Panc1 (cell line): ENCODE results near the gene PLPP1. TPM values are rescaled to one million over a fixed set of nuclear protein-coding genes. Genes with fewer than 3 reads are reported as not detected.

ENCODE experiments used
- ATAC-seq: fragments of 200-7000 bp; cut with Tn5 transposase; 2 replicates; pipeline ENCODE4 v1.9.1; 2020; ENCODE audit warnings: mild to moderate bottlenecking, moderate library complexity
- BruUV-seq: library from RNA; stranded (reverse); fragments of 400-500 nt; replicated peaks from 2 replicates; lab custom pipeline; 2021; lab: Mats Ljungman, UMichigan
- CTCF ChIA-PET: fragments of 300-600 bp; sonication (Branson Sonifier 250); formaldehyde crosslinking; loops from one replicate; lab custom pipeline; 2022; ENCODE audit warnings: antibody characterized with exemption; lab: Charles Lee
- POLR2A ChIA-PET: fragments of 300-600 bp; sonication (Branson Sonifier 250); formaldehyde crosslinking; loops from one replicate; lab custom pipeline; 2022; ENCODE audit warnings: antibody characterized with exemption; lab: Charles Lee
- DNase-seq: peaks from one replicate; pipeline ENCODE4 v3.0.0-alpha.2; 2010; ENCODE audit warnings: low read depth, low spot score
- H3K27ac ChIP-seq: 2 replicates; pipeline ENCODE4 v1.5.1; 2011; ENCODE audit warnings: mild to moderate bottlenecking, low read length, inconsistent platforms
- H3K27me3 ChIP-seq: fragments of 200-500 bp; sonication (Bioruptor generic); 2 replicates; pipeline ENCODE4 v1.6.0; 2014; ENCODE audit warnings: low read length, inconsistent platforms; ENCODE audit not compliant: control insufficient read depth, insufficient read depth
- H3K36me3 ChIP-seq: fragments of 200-500 bp; sonication (Bioruptor generic); 2 replicates; pipeline ENCODE4 v1.5.1; 2014; ENCODE audit warnings: inconsistent platforms, mild to moderate bottlenecking, low read length, moderate library complexity; ENCODE audit not compliant: control insufficient read depth, insufficient read depth
- H3K4me1 ChIP-seq: 2 replicates; pipeline ENCODE4 v1.5.1; 2011; ENCODE audit warnings: inconsistent platforms, mild to moderate bottlenecking, low read length, moderate library complexity; ENCODE audit not compliant: control insufficient read depth, insufficient read depth
- H3K4me3 ChIP-seq, 2 experiments: 2 replicates each; pipeline ENCODE4 v1.5.1; 2011 to 2012; ENCODE audit warnings: low read depth in 2 of 2, low read length in 2 of 2, mild to moderate bottlenecking in 2 of 2, inconsistent platforms in 1 of 2, moderate library complexity in 1 of 2
- H3K9me3 ChIP-seq: fragments of 200-500 bp; sonication (Bioruptor generic); 2 replicates; pipeline ENCODE4 v1.5.1; 2014; ENCODE audit warnings: low read depth, mild to moderate bottlenecking, inconsistent platforms, low read length, moderate library complexity; ENCODE audit not compliant: control insufficient read depth, insufficient read depth
- CTCF ChIP-seq: fragments of 450-650 bp; IDR thresholded peaks from 2 replicates; pipeline ENCODE4 v1.5.1; 2017; ENCODE audit warnings: mild to moderate bottlenecking
- POLR2AphosphoS5 ChIP-seq: IDR thresholded peaks from 2 replicates; pipeline ENCODE4 v1.6.1; 2012; ENCODE audit warnings: mild to moderate bottlenecking, low read depth, low read length, moderate library complexity
- REST ChIP-seq, 2 experiments: IDR thresholded peaks; 2 replicates each; pipeline ENCODE4 v1.6.1; 2011 to 2012; ENCODE audit warnings: low read depth in 2 of 2, control low read depth in 1 of 2, low read length in 1 of 2, mild to moderate bottlenecking in 1 of 2, moderate library complexity in 1 of 2; ENCODE audit not compliant: insufficient read depth in 1 of 2
- SIN3A ChIP-seq: IDR thresholded peaks from 2 replicates; pipeline ENCODE4 v1.6.1; 2012; ENCODE audit warnings: low read depth, mild to moderate bottlenecking, low read length, moderate library complexity, borderline replicate concordance; ENCODE audit not compliant: insufficient read depth
- TCF7L2 ChIP-seq: IDR thresholded peaks from 2 replicates; pipeline ENCODE4 v1.6.1; 2011; ENCODE audit warnings: mild to moderate bottlenecking, low read depth, low read length, inconsistent platforms
- in situ Hi-C: cut with HindIII; loops from 2 replicates; pipeline ENCODE4 v1.10.0; 2016; ENCODE audit warnings: low sequenced_read_pairs, low pct_unique_long_range_greater_than_20kb
- intact Hi-C: fragments of 100-400 bp; cut with micrococcal nuclease; formaldehyde crosslinking; loops from one replicate; pipeline ENCODE4 v1.10.0; 2022; ENCODE audit not compliant: unreplicated experiment
- total RNA-seq: library from RNA; stranded (reverse); gene quantifications from one replicate; pipeline ENCODE4 v1.2.1, GENCODE V29; 2021; ENCODE audit not compliant: unreplicated experiment

Gene PLPP1
- total RNA-seq, 1 experiment from 2014 or later = 35.7 TPM

- H3K27me3 ChIP-seq = no peaks in the 10 kb centered on the region
- H3K4me1 ChIP-seq = no peaks in the 10 kb centered on the region
- intact Hi-C loops = no loop called here
- H3K4me3 ChIP-seq = no peak overlapping the region
- no peak for TF ChIP-seq TCF7L2
- no peak for TF ChIP-seq REST (IDR thresholded peaks at IDR 0.05; ENCODE audit: insufficient read depth in 1 of 2, low read depth in 2 of 2, low read length in 1 of 2)
- TF ChIP-seq SIN3A = no peak
- no peak for TF ChIP-seq POLR2AphosphoS5
- no peak for TF ChIP-seq CTCF
- ATAC-seq (no peak), DNase-seq (no peak)
- in situ Hi-C loops = no loop called here
- POLR2A ChIA-PET = no interaction called here
- no peaks in the 10 kb centered on the region for H3K36me3 ChIP-seq
- no peaks in the 10 kb centered on the region for H3K9me3 ChIP-seq
- no TSS peak for BruUV-seq
- H3K27ac ChIP-seq = no peak overlapping the region
- CTCF ChIA-PET = no interaction called here
Observed at GRCh38 chr5:55572020-55572419, 37.3 kb upstream of the PLPP1 start.

GRCh38 chr5:55570570-55570969 is 35.8 kb upstream of the PLPP1 start:
- CTCF ChIA-PET = no interaction called here
- H3K4me3 ChIP-seq = no peak overlapping the region
- H3K36me3 ChIP-seq = no peaks in the 10 kb centered on the region
- TF ChIP-seq POLR2AphosphoS5 (no peak), SIN3A (no peak), TCF7L2 (no peak), CTCF (no peak), REST (IDR thresholded peaks at IDR 0.05; ENCODE audit: insufficient read depth in 1 of 2, low read depth in 2 of 2, low read length in 1 of 2) (no peak)
- ATAC-seq = no peak
- no TSS peak for BruUV-seq
- POLR2A ChIA-PET = no interaction called here
- no peak for DNase-seq
- in situ Hi-C loops (no loop called here), intact Hi-C loops (no loop called here)
- no peaks in the 10 kb centered on the region for H3K27me3 ChIP-seq
- H3K9me3 ChIP-seq = no peaks in the 10 kb centered on the region
- H3K27ac ChIP-seq = no peak overlapping the region
- no peaks in the 10 kb centered on the region for H3K4me1 ChIP-seq
